ENCODE data around the gene TLN1.

The TLN1 gene

GRCh38 chr9:35732185-35732799 is at the start of gene TLN1, which contains the start of gene CREB3 (continued):
- TF ChIP-seq, protein P1, sequence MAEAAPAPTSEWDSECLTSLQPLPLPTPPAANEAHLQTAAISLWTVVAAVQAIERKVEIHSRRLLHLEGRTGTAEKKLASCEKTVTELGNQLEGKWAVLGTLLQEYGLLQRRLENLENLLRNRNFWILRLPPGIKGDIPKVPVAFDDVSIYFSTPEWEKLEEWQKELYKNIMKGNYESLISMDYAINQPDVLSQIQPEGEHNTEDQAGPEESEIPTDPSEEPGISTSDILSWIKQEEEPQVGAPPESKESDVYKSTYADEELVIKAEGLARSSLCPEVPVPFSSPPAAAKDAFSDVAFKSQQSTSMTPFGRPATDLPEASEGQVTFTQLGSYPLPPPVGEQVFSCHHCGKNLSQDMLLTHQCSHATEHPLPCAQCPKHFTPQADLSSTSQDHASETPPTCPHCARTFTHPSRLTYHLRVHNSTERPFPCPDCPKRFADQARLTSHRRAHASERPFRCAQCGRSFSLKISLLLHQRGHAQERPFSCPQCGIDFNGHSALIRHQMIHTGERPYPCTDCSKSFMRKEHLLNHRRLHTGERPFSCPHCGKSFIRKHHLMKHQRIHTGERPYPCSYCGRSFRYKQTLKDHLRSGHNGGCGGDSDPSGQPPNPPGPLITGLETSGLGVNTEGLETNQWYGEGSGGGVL (tag by site-specific recombination; IDR thresholded peaks at IDR 0.05) = peak; percentile 33; the same call in 1 of the 2 replicates
- TF ChIP-seq ZFP37 (tag by site-specific recombination; IDR thresholded peaks at IDR 0.05) (no peak; the same call in 1 of the 2 replicates), ZSCAN23 (tag by site-specific recombination; IDR thresholded peaks at IDR 0.05) (no peak), FEZF1 (tag by site-specific recombination; IDR thresholded peaks at IDR 0.05) (no peak), ZNF155 (tag by site-specific recombination; IDR thresholded peaks at IDR 0.05) (no peak), ZNF350 (tag by site-specific recombination; IDR thresholded peaks at IDR 0.05) (no peak), ZNF157 (tag by site-specific recombination; IDR thresholded peaks at IDR 0.05) (no peak), ZFP41 (tag by site-specific recombination; IDR thresholded peaks at IDR 0.05; ENCODE audit: borderline replicate concordance) (no peak), MZF1 (tag by site-specific recombination; IDR thresholded peaks at IDR 0.05; ENCODE audit: borderline replicate concordance) (no peak), IKZF3 (tag by site-specific recombination; IDR thresholded peaks at IDR 0.05) (0 out of 2 replicates have a peak, but pooled peaks have one; percentile 42), ZSCAN16 (tag by site-specific recombination; IDR thresholded peaks at IDR 0.05) (no peak), ZBTB7A (tag by site-specific recombination; IDR thresholded peaks at IDR 0.05; ENCODE audit: low read depth) (no peak), SETDB1 (IDR thresholded peaks at IDR 0.05; ENCODE audit: insufficient read length, low read length) (no peak), ZNF660 (tag by site-specific recombination; IDR thresholded peaks at IDR 0.05) (peak; percentile 85), TRIM28 (IDR thresholded peaks at IDR 0.05; ENCODE audit: borderline replicate concordance, low read length) (no peak)
- TF ChIP-seq, protein P2, sequence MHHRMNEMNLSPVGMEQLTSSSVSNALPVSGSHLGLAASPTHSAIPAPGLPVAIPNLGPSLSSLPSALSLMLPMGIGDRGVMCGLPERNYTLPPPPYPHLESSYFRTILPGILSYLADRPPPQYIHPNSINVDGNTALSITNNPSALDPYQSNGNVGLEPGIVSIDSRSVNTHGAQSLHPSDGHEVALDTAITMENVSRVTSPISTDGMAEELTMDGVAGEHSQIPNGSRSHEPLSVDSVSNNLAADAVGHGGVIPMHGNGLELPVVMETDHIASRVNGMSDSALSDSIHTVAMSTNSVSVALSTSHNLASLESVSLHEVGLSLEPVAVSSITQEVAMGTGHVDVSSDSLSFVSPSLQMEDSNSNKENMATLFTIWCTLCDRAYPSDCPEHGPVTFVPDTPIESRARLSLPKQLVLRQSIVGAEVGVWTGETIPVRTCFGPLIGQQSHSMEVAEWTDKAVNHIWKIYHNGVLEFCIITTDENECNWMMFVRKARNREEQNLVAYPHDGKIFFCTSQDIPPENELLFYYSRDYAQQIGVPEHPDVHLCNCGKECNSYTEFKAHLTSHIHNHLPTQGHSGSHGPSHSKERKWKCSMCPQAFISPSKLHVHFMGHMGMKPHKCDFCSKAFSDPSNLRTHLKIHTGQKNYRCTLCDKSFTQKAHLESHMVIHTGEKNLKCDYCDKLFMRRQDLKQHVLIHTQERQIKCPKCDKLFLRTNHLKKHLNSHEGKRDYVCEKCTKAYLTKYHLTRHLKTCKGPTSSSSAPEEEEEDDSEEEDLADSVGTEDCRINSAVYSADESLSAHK (tag by site-specific recombination; IDR thresholded peaks at IDR 0.05) = no peak
- TF ChIP-seq, protein P3, sequence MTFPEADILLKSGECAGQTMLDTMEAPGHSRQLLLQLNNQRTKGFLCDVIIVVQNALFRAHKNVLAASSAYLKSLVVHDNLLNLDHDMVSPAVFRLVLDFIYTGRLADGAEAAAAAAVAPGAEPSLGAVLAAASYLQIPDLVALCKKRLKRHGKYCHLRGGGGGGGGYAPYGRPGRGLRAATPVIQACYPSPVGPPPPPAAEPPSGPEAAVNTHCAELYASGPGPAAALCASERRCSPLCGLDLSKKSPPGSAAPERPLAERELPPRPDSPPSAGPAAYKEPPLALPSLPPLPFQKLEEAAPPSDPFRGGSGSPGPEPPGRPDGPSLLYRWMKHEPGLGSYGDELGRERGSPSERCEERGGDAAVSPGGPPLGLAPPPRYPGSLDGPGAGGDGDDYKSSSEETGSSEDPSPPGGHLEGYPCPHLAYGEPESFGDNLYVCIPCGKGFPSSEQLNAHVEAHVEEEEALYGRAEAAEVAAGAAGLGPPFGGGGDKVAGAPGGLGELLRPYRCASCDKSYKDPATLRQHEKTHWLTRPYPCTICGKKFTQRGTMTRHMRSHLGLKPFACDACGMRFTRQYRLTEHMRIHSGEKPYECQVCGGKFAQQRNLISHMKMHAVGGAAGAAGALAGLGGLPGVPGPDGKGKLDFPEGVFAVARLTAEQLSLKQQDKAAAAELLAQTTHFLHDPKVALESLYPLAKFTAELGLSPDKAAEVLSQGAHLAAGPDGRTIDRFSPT (tag by site-specific recombination; IDR thresholded peaks at IDR 0.05) = no peak
- TF ChIP-seq, protein P4, sequence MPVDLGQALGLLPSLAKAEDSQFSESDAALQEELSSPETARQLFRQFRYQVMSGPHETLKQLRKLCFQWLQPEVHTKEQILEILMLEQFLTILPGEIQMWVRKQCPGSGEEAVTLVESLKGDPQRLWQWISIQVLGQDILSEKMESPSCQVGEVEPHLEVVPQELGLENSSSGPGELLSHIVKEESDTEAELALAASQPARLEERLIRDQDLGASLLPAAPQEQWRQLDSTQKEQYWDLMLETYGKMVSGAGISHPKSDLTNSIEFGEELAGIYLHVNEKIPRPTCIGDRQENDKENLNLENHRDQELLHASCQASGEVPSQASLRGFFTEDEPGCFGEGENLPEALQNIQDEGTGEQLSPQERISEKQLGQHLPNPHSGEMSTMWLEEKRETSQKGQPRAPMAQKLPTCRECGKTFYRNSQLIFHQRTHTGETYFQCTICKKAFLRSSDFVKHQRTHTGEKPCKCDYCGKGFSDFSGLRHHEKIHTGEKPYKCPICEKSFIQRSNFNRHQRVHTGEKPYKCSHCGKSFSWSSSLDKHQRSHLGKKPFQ (tag by site-specific recombination; IDR thresholded peaks at IDR 0.05) = no peak

DNA sequence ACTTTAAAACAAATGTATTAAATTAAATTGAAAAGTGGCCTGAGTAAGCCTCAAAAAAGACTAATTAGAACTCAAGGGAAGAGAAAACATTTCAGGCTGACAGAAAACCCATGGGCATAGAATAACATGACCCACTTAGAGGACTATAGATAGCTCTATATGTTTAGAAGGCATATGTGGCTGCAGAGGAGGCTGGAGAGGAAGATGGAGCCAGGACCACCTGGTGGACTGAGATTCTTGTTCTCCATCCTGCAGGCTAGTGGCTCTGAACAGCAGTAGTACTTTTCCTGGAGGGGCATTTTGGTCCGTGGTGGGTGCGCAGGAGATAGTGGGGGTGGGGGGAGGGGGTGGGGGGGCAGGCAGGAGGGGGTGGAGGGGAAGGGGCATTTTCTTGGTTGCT is 49.1 kb upstream of the TLN1 start:
- H3K36me3 ChIP-seq (ENCODE audit: control insufficient read depth in 2 of 2, insufficient read depth in 1 of 2, low read length in 2 of 2) = peaks cover 4 to 16% of the 10 kb centered on the region in 2 experiments; a peak in 2 of 3 replicates
- TF ChIP-seq ZNF350 (tag by site-specific recombination; IDR thresholded peaks at IDR 0.05) = no peak
- TF ChIP-seq ZXDB (tag by site-specific recombination; IDR thresholded peaks at IDR 0.05) = no peak
- no peak for TF ChIP-seq ZNF514 (tag by site-specific recombination; IDR thresholded peaks at IDR 0.05)
- TF ChIP-seq PATZ1 (tag by site-specific recombination; IDR thresholded peaks at IDR 0.05) = no peak
- ChIA-PET CTCF (interaction anchor here (1.5 to 6.3 kb wide), 2 partner anchors 8 to 9 kb away, joined by 11 to 65 read pairs; no protein-coding TSS in a partner anchor), POLR2A (no interaction called here)
- H3K4me3 ChIP-seq (ENCODE audit: low read depth, low read length) = no peak overlapping the region
- no peak overlapping the region for H3K27ac ChIP-seq (ENCODE audit: extremely low read depth, low read depth, low read length)
- no peaks in the 10 kb centered on the region for H3K4me1 ChIP-seq (ENCODE audit: control insufficient read depth, insufficient read depth, low read length)
- no peaks in the 10 kb centered on the region for H3K9me3 ChIP-seq (ENCODE audit: control insufficient read depth, insufficient read depth, low read depth, low read length)
